ENCODE data around the gene OR51T1. TPM values are rescaled to one million over a fixed set of nuclear protein-coding genes. Genes with fewer than 3 reads are reported as not detected.
"Not testable (repeated sequence)": the region's sequence is repeated elsewhere in the genome, so short reads cannot be mapped to it uniquely, and the experiment has no call there.

Gene OR51T1, protein sequence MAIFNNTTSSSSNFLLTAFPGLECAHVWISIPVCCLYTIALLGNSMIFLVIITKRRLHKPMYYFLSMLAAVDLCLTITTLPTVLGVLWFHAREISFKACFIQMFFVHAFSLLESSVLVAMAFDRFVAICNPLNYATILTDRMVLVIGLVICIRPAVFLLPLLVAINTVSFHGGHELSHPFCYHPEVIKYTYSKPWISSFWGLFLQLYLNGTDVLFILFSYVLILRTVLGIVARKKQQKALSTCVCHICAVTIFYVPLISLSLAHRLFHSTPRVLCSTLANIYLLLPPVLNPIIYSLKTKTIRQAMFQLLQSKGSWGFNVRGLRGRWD
- not detected for total RNA-seq

- H3K4me1 ChIP-seq, result no peaks in the 10 kb centered on the region
- no peak within 1 kb of the TSS for H3K27ac ChIP-seq
- 67 to 77% methylated on average over 8 of the region's 8 CpGs for WGBS, 2 donors
- no peaks in the 10 kb centered on the region for H3K27me3 ChIP-seq
- no peaks in the 10 kb centered on the region for H3K9me3 ChIP-seq
- no peak within 1 kb of the TSS for H3K4me3 ChIP-seq
- no peak for TF ChIP-seq POLR2A (IDR thresholded peaks at IDR 0.05)
- no peak for TF ChIP-seq EP300 (IDR thresholded peaks at IDR 0.05)
- no peak for TF ChIP-seq POLR2AphosphoS5 (IDR thresholded peaks at IDR 0.05)
- no peak for TF ChIP-seq CTCF (IDR thresholded peaks at IDR 0.05)
- H3K36me3 ChIP-seq, result no peaks in the 10 kb centered on the region
- ATAC-seq (ENCODE audit: low FRiP score in 2 of 2), result no peak
- no peak for DNase-seq
These were observed at the start of gene OR51T1 for GRCh38 chr11:4881860-4882500. TSS of gene OR51T1 (plus strand) at chr11:4881900. CDS start at chr11:4881900, 0 bp downstream.

GRCh38 chr11:4839851-4840549 is 41.7 kb upstream of the OR51T1 start:
- H3K27me3 ChIP-seq, result no peaks in the 10 kb centered on the region
- no peaks in the 10 kb centered on the region for H3K4me1 ChIP-seq
- DNase-seq (no peak), ATAC-seq (ENCODE audit: low FRiP score in 2 of 2) (peak in 1 of 2 donors; percentile 11)
- TF ChIP-seq CTCF (IDR thresholded peaks at IDR 0.05) (no peak), EP300 (IDR thresholded peaks at IDR 0.05) (no peak), POLR2AphosphoS5 (IDR thresholded peaks at IDR 0.05) (no peak), POLR2A (IDR thresholded peaks at IDR 0.05) (no peak)
- H3K36me3 ChIP-seq, result no peaks in the 10 kb centered on the region
- no peak overlapping the region for H3K27ac ChIP-seq
- 87 to 95% methylated on average over 2 of the region's 2 CpGs for WGBS, 2 donors
- no peaks in the 10 kb centered on the region for H3K9me3 ChIP-seq
- no peak overlapping the region for H3K4me3 ChIP-seq

- Histone ChIP-seq H3K27ac (no peak within 1 kb of the TSS), H3K9me3 (no peaks in the 10 kb centered on the region), H3K4me1 (no peaks in the 10 kb centered on the region), H3K27me3 (no peaks in the 10 kb centered on the region), H3K4me3 (no peak within 1 kb of the TSS), H3K36me3 (no peaks in the 10 kb centered on the region)
- ATAC-seq (ENCODE audit: low FRiP score in 2 of 2) (peak in 1 of 2 donors; percentile 19), DNase-seq (no peak)
- 70 to 75% methylated on average over 9 of the region's 9 CpGs for WGBS, 2 donors
- TF ChIP-seq CTCF (IDR thresholded peaks at IDR 0.05), result no peak
- TF ChIP-seq POLR2A (IDR thresholded peaks at IDR 0.05), result no peak
- TF ChIP-seq POLR2AphosphoS5 (IDR thresholded peaks at IDR 0.05), result no peak
- TF ChIP-seq EP300 (IDR thresholded peaks at IDR 0.05), result no peak
These were observed 32.7 kb upstream of the OR51T1 start, which contains the start of gene OR51S1 for GRCh38 chr11:4848908-4849532. TSS of gene OR51S1 (minus strand) at chr11:4849208. CDS start at chr11:4849208, 0 bp downstream.

DNA sequence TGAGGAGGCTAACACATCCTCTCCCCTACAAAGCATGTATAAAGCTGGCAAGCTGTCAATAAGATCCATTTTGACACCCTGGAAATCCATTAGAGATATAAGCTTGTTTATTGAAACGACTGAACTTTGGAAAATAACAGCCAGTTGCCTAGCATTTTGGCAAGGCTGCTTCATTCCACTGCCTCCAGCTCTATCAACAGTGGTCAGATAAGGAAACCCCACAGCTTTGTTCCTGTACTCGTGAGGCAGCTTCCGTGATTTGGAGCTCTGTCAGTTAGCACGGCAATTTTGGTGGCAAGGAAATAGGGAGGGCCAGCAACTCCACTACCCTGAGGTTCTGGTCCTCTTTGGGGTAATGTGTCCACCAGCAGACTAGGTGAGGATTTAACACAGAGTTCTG is 30.7 kb upstream of the OR51T1 start:
- no peak for ATAC-seq (ENCODE audit: low FRiP score in 2 of 2)
- no peak for TF ChIP-seq EP300 (IDR thresholded peaks at IDR 0.05)
- TF ChIP-seq CTCF (IDR thresholded peaks at IDR 0.05), result no peak
- TF ChIP-seq POLR2A (IDR thresholded peaks at IDR 0.05), result no peak
- TF ChIP-seq POLR2AphosphoS5 (IDR thresholded peaks at IDR 0.05), result no peak

GRCh38 chr11:4854286-4854685 is 27.4 kb upstream of the OR51T1 start:
- 90% methylated on average over 7 of the region's 7 CpGs; no CpG with 5 or more reads in 1 of the 2 donors for WGBS, 2 donors
- not testable (repeated sequence) for H3K36me3 ChIP-seq; H3K27ac ChIP-seq; ATAC-seq (ENCODE audit: low FRiP score in 2 of 2); H3K4me1 ChIP-seq; H3K9me3 ChIP-seq; H3K27me3 ChIP-seq; H3K4me3 ChIP-seq
- peak in 1 of 2 donors; percentile 8 for DNase-seq

More for the DNA sequence above, 30.7 kb upstream of the OR51T1 start:
- no peak for DNase-seq
- Histone ChIP-seq H3K4me3 (no peak overlapping the region), H3K36me3 (no peaks in the 10 kb centered on the region), H3K27ac (no peak overlapping the region), H3K4me1 (no peaks in the 10 kb centered on the region), H3K27me3 (no peaks in the 10 kb centered on the region), H3K9me3 (no peaks in the 10 kb centered on the region)
- 0 to 27% methylated on average over 4 of the region's 4 CpGs for WGBS, 2 donors
